Endothelial cell of umbilical vein (primary cell): Measurements from ENCODE around the gene CNIH1.
"Not testable (repeated sequence)": the region's sequence is repeated elsewhere in the genome, so short reads cannot be mapped to it uniquely, and the experiment has no call there.

ENCODE experiments used
- CTCF ChIP-seq, 2 donors: IDR thresholded peaks; 1 replicate in 1 of 2; 2 replicates in 1 of 2; pipeline ENCODE4 v1.5.1; 2011; ENCODE audit warnings: low read length in 2 of 2, mild to moderate bottlenecking in 2 of 2, moderate library complexity in 2 of 2, control low read depth in 1 of 2, inconsistent platforms in 1 of 2, low read depth in 1 of 2; ENCODE audit not compliant: insufficient read depth in 1 of 2; ENCODE audit errors: extremely low read depth in 1 of 2
- POLR2AphosphoS5 ChIP-seq: IDR thresholded peaks from 2 replicates; pipeline ENCODE4 v1.6.1; 2012; ENCODE audit warnings: low read depth, mild to moderate bottlenecking, control low read depth, low read length, moderate library complexity; ENCODE audit not compliant: insufficient read depth

- TF ChIP-seq CTCF (IDR thresholded peaks at IDR 0.05; ENCODE audit: extremely low read depth in 1 of 2, insufficient read depth in 1 of 2, low read depth in 1 of 2, low read length in 2 of 2); POLR2AphosphoS5: not testable (repeated sequence)
These were observed 17.4 kb upstream of the CNIH1 start for GRCh38 chr14:54458536-54458935.
